ENCODE results near the gene ZAR1. TPM values are rescaled to one million over a fixed set of nuclear protein-coding genes. Genes with fewer than 3 reads are reported as not detected.

ZAR1 gene
- total and polyA plus RNA-seq, 9 of the 15 experiments (the other 6 are each of a cell fraction or from before 2014, with no cell fraction given) = 0.07 to 0.84 (median 0.28) TPM; not detected in 1

DNA sequence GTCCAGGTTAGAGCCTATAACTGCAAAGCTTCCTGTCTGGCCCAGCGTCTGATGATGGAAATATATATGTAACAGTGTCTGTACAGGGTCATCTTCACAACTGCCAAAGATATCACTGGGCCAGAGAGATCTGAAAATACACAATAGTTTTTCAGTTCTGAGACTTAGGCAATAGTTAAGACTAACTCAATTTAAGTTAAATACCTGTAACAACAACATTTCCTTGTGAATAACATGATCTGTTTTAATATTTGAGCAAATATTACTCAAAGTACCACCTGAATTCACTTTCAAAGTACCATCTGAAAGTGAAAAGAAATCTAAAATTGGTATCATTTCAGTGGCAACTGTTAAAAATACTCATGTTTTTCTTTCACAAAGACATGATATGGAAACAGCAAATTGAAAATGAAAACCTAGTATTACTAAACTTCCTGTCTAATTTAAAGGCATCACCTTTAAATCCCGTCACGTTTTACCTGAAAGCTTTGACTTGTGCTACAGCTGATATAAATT lies 9.6 kb downstream of the ZAR1 start:
- H3K4me3 ChIP-seq = no peak overlapping the region
- no TSS peak for BruUV-seq (replicated peaks)
- H3K4me2 ChIP-seq (ENCODE audit: insufficient read depth, low read length) = no peak overlapping the region
- no peak overlapping the region for H3K9ac ChIP-seq (ENCODE audit: insufficient read depth in 1 of 2, low read depth in 2 of 2, low read length in 2 of 2)
- intact Hi-C loops (cut with micrococcal nuclease) (no loop called here), in situ Hi-C loops (cut with MboI) (no loop called here)
- H3K9me1 ChIP-seq (ENCODE audit: control insufficient read depth, insufficient read depth, low read length) = no peaks in the 10 kb centered on the region
- ATAC-seq (no peak), DNase-seq (ENCODE audit: extremely low read depth in 1 of 4, low spot score in 3 of 4) (no peak), FAIRE-seq (no peak)
- H3K9me3 ChIP-seq (replicated peaks; ENCODE audit: control insufficient read depth, insufficient read depth, low read depth, low read length) = no peaks in the 10 kb centered on the region
- 75% methylated on average over 3 of the region's 3 CpGs for WGBS (ENCODE audit: insufficient coverage, low coverage, missing lambda C conversion rate)
- H3K4me1 ChIP-seq (replicated peaks in 1 of 2; ENCODE audit: control insufficient read depth in 2 of 2, insufficient read depth in 2 of 2, low read length in 2 of 2) = peaks cover 0 to 3% of the 10 kb centered on the region in 2 experiments; a peak in 3 of 5 replicates
- CTCF ChIA-PET (ENCODE audit: low intra/inter-chr PET ratio) = no interaction called here
- POLR2A ChIA-PET = interaction anchor here (1.3 kb wide), 1 partner anchor 12 kb away, joined by 5 read pairs; no protein-coding TSS in a partner anchor
- no peak overlapping the region for H3K27ac ChIP-seq (ENCODE audit: extremely low read depth, low read depth, low read length)
- H3K79me2 ChIP-seq (ENCODE audit: control insufficient read depth, insufficient read depth, low read length) = no peaks in the 10 kb centered on the region
- TF ChIP-seq BCL6 (CRISPR knock-in tag; IDR thresholded peaks at IDR 0.05) (no peak), ARHGAP35 (IDR thresholded peaks at IDR 0.05; ENCODE audit: partially characterized antibody) (no peak), MTA1 (IDR thresholded peaks at IDR 0.05; ENCODE audit: borderline replicate concordance) (no peak), PRMT5 (CRISPR knock-in tag; IDR thresholded peaks at IDR 0.05) (no peak), NFXL1 (CRISPR knock-in tag; IDR thresholded peaks at IDR 0.05) (no peak), STAG1 (CRISPR knock-in tag; IDR thresholded peaks at IDR 0.05; ENCODE audit: borderline replicate concordance) (no peak), SRSF9 (IDR thresholded peaks at IDR 0.05; ENCODE audit: borderline replicate concordance, low read depth, low read length) (no peak), SIX5 (IDR thresholded peaks at IDR 0.05; ENCODE audit: borderline replicate concordance in 1 of 2, insufficient read depth in 1 of 2, low read depth in 1 of 2, low read length in 2 of 2) (no peak), CREBBP (IDR thresholded peaks at IDR 0.05; ENCODE audit: low read depth, low read length) (no peak)
- TF ChIP-seq, protein P1, sequence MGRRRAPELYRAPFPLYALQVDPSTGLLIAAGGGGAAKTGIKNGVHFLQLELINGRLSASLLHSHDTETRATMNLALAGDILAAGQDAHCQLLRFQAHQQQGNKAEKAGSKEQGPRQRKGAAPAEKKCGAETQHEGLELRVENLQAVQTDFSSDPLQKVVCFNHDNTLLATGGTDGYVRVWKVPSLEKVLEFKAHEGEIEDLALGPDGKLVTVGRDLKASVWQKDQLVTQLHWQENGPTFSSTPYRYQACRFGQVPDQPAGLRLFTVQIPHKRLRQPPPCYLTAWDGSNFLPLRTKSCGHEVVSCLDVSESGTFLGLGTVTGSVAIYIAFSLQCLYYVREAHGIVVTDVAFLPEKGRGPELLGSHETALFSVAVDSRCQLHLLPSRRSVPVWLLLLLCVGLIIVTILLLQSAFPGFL (CRISPR knock-in tag; IDR thresholded peaks at IDR 0.05) = no peak
- TF ChIP-seq, protein P2, sequence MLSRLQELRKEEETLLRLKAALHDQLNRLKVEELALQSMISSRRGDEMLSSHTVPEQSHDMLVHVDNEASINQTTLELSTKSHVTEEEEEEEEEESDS (CRISPR knock-in tag; IDR thresholded peaks at IDR 0.05) = no peak
- TF ChIP-seq, protein P3, sequence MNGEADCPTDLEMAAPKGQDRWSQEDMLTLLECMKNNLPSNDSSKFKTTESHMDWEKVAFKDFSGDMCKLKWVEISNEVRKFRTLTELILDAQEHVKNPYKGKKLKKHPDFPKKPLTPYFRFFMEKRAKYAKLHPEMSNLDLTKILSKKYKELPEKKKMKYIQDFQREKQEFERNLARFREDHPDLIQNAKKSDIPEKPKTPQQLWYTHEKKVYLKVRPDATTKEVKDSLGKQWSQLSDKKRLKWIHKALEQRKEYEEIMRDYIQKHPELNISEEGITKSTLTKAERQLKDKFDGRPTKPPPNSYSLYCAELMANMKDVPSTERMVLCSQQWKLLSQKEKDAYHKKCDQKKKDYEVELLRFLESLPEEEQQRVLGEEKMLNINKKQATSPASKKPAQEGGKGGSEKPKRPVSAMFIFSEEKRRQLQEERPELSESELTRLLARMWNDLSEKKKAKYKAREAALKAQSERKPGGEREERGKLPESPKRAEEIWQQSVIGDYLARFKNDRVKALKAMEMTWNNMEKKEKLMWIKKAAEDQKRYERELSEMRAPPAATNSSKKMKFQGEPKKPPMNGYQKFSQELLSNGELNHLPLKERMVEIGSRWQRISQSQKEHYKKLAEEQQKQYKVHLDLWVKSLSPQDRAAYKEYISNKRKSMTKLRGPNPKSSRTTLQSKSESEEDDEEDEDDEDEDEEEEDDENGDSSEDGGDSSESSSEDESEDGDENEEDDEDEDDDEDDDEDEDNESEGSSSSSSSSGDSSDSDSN (IDR thresholded peaks at IDR 0.05; ENCODE audit: borderline replicate concordance in 1 of 2, low read depth in 2 of 2, low read length in 2 of 2) = no peak
- TF ChIP-seq, protein P4, sequence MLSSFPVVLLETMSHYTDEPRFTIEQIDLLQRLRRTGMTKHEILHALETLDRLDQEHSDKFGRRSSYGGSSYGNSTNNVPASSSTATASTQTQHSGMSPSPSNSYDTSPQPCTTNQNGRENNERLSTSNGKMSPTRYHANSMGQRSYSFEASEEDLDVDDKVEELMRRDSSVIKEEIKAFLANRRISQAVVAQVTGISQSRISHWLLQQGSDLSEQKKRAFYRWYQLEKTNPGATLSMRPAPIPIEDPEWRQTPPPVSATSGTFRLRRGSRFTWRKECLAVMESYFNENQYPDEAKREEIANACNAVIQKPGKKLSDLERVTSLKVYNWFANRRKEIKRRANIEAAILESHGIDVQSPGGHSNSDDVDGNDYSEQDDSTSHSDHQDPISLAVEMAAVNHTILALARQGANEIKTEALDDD (IDR thresholded peaks at IDR 0.05) = no peak
- H2AFZ ChIP-seq (ENCODE audit: low read depth, low read length) = no peak overlapping the region
- no peaks in the 10 kb centered on the region for H3K27me3 ChIP-seq (ENCODE audit: control insufficient read depth in 2 of 2, insufficient read depth in 2 of 2, low read length in 2 of 2)
- peaks cover 67% of the 10 kb centered on the region; the same call in 2 of the 3 replicates for H3K36me3 ChIP-seq (ENCODE audit: control insufficient read depth, insufficient read depth, low read length)
- H4K20me1 ChIP-seq (replicated peaks; ENCODE audit: control insufficient read depth, insufficient read depth, low read length) = no peaks in the 10 kb centered on the region

Measured in K562 (cell line).